Astrocyte of the cerebellum (primary cell): ENCODE measurements around the gene SOCS3.

Experiments
- DNase-seq: peaks from one replicate; pipeline ENCODE4 v3.0.0-alpha.2; 2011; ENCODE audit warnings: low read depth
- H3K4me3 ChIP-seq: 2 replicates; pipeline ENCODE4 v1.5.1; 2011; ENCODE audit warnings: mild to moderate bottlenecking, low read depth, low read length, moderate library complexity
- CTCF ChIP-seq: IDR thresholded peaks from 2 replicates; pipeline ENCODE4 v1.5.1; 2012; ENCODE audit warnings: low read length, low read depth, moderate library complexity, mild to moderate bottlenecking; ENCODE audit errors: missing control alignments
- in situ Hi-C: cut with HindIII; loops from 2 replicates; pipeline ENCODE4 v1.10.0; 2017; ENCODE audit warnings: low sequenced_read_pairs

Gene SOCS3

GRCh38 chr17:78383725-78384471, 24.0 kb upstream of the SOCS3 start:
- in situ Hi-C loops, result no loop called here
- TF ChIP-seq CTCF, result no peak
- no peak overlapping the region for H3K4me3 ChIP-seq
- peak; percentile 92 for DNase-seq

GRCh38 chr17:78381601-78382232, 21.8 kb upstream of the SOCS3 start:
- TF ChIP-seq CTCF, result no peak
- in situ Hi-C loops, result no loop called here
- H3K4me3 ChIP-seq, result peak overlapping the region; percentile 7
- DNase-seq, result no peak

GRCh38 chr17:78380370-78380769, 20.5 kb upstream of the SOCS3 start:
- TF ChIP-seq CTCF, result no peak
- no peak for DNase-seq
- in situ Hi-C loops, result no loop called here
- H3K4me3 ChIP-seq, result no peak overlapping the region

- in situ Hi-C loops, result no loop called here
- DNase-seq, result no peak
- peak overlapping the region; percentile 75 for H3K4me3 ChIP-seq
- TF ChIP-seq CTCF, result no peak
Measured at GRCh38 chr17:78379131-78379491, 19.2 kb upstream of the SOCS3 start.

GRCh38 chr17:78378225-78379130, 18.6 kb upstream of the SOCS3 start, which contains the start of gene PGS1:
Gene PGS1, plus strand, starts transcription at chr17:78378649. Its CDS starts 17 bp downstream, at chr17:78378666.
- peak within 1 kb of the TSS; percentile 75 for H3K4me3 ChIP-seq
- in situ Hi-C loops, result no loop called here
- DNase-seq, result no peak
- no peak for TF ChIP-seq CTCF

GRCh38 chr17:78377858-78378224, 18.0 kb upstream of the SOCS3 start:
- TF ChIP-seq CTCF, result no peak
- DNase-seq, result no peak
- H3K4me3 ChIP-seq, result peak overlapping the region; percentile 75
- in situ Hi-C loops, result no loop called here
